Measurements from ENCODE around the gene CDS2. TPM values are rescaled to one million over a fixed set of nuclear protein-coding genes. Genes with fewer than 3 reads are reported as not detected.

Gene CDS2
- total RNA-seq (2014; rRNA removed; shearing (Covaris generic)), result 16.5 and 16.6 TPM in 2 replicates
- total RNA-seq (2022), result 42.8 and 46.1 TPM in 2 replicates
- percentile 76 among the genes with signal in this experiment for Bru-seq, nascent RNA
- percentile 87 among the genes with signal in this experiment for BruChase-seq, experiment 1, labeled RNA remaining after a 6-hour chase
- percentile 84 among the genes with signal in this experiment for BruChase-seq, experiment 2, labeled RNA remaining after a 2-hour chase
- long read RNA-seq, full-length matches to known transcripts, result 40 of 62 reads
- long read RNA-seq, partial matches to known transcripts, result 2 of 62 reads
- long read RNA-seq, other reads (novel, unspliced or antisense), result 20 of 62 reads

GRCh38 chr20:5126512-5127203, at the start of gene CDS2:
CDS2 (plus strand) TSS chr20:5127008; CDS start chr20:5127093, 85 bp downstream.
- CTCF ChIA-PET (ENCODE audit: unreplicated experiment), result interaction anchor here (0.6 to 3.8 kb wide), 19 partner anchors 12 to 903 kb away, joined by 3 to 66 read pairs (median 4); no protein-coding TSS in a partner anchor
- H4K20me1 ChIP-seq (ENCODE audit: insufficient read depth, low read length), result no peaks in the 10 kb centered on the region
- BruUV-seq (replicated peaks), result no TSS peak
- TF ChIP-seq CTCF (conservative IDR thresholded peaks at IDR 0.05; ENCODE audit: low read length), result peak; percentile 80
- TF ChIP-seq EZH2phosphoT487 (IDR thresholded peaks at IDR 0.05; ENCODE audit: borderline replicate concordance, low read depth, low read length), result no peak
- peak; percentile 99 for DNase-seq (ENCODE audit: low spot score)
- H3K27ac ChIP-seq (ENCODE audit: low read depth, low read length, poor library complexity, severe bottlenecking), result peak within 1 kb of the TSS; percentile 80
- no peaks in the 10 kb centered on the region for H3K9me2 ChIP-seq (ENCODE audit: insufficient read depth, low read length)
- peaks cover 37% of the 10 kb centered on the region for H3K79me2 ChIP-seq (ENCODE audit: insufficient read depth, low read depth, low read length)
- H3K9me3 ChIP-seq (ENCODE audit: low read length), result no peaks in the 10 kb centered on the region
- H3K4me1 ChIP-seq (ENCODE audit: insufficient read depth, low read length, poor library complexity, severe bottlenecking), result peaks cover 34% of the 10 kb centered on the region
- intact Hi-C loops (cut with micrococcal nuclease; ENCODE audit: unreplicated experiment), result loop anchor here (1.0 to 5.0 kb wide), 2 partner anchors 66 to 321 kb away; no protein-coding TSS in a partner anchor
- POLR2A ChIA-PET, result interaction anchor here (0.6 to 2.5 kb wide), 19 partner anchors 9 to 313 kb away, joined by 3 to 40 read pairs (median 4); no protein-coding TSS in a partner anchor
- H3K4me3 ChIP-seq (ENCODE audit: low read depth, low read length, poor library complexity, severe bottlenecking), result peak within 1 kb of the TSS; percentile 81
- H3K36me3 ChIP-seq (ENCODE audit: insufficient read depth, low read length), result peaks cover 13% of the 10 kb centered on the region; the same call in 1 of the 2 replicates
- H2AFZ ChIP-seq (ENCODE audit: low read length), result peak within 1 kb of the TSS; percentile 94
- peak within 1 kb of the TSS; percentile 96 for H3K4me2 ChIP-seq (ENCODE audit: low read length)

GRCh38 chr20:5077761-5078387, 48.9 kb upstream of the CDS2 start:
- peak; percentile 18 for DNase-seq (ENCODE audit: low spot score)
- Histone ChIP-seq H3K4me1 (ENCODE audit: insufficient read depth, low read length, poor library complexity, severe bottlenecking) (peaks cover 57% of the 10 kb centered on the region), H4K20me1 (ENCODE audit: insufficient read depth, low read length) (no peaks in the 10 kb centered on the region), H3K36me3 (ENCODE audit: insufficient read depth, low read length) (no peaks in the 10 kb centered on the region), H3K27ac (ENCODE audit: low read depth, low read length, poor library complexity, severe bottlenecking) (peak overlapping the region; percentile 77), H3K9me3 (ENCODE audit: low read length) (no peaks in the 10 kb centered on the region), H3K4me3 (ENCODE audit: low read depth, low read length, poor library complexity, severe bottlenecking) (peak overlapping the region; percentile 53), H3K9me2 (ENCODE audit: insufficient read depth, low read length) (no peaks in the 10 kb centered on the region), H3K79me2 (ENCODE audit: insufficient read depth, low read depth, low read length) (no peaks in the 10 kb centered on the region), H3K4me2 (ENCODE audit: low read length) (peak overlapping the region; percentile 87), H2AFZ (ENCODE audit: low read length) (peak overlapping the region; percentile 99)
- BruUV-seq (replicated peaks), result TSS peak; percentile 81
- intact Hi-C loops (cut with micrococcal nuclease; ENCODE audit: unreplicated experiment), result loop anchor here (2.0 kb wide), 1 partner anchor 77 kb away; the partner anchor contains the start of gene SLC23A2
- TF ChIP-seq CTCF (conservative IDR thresholded peaks at IDR 0.05; ENCODE audit: low read length) (no peak), EZH2phosphoT487 (IDR thresholded peaks at IDR 0.05; ENCODE audit: borderline replicate concordance, low read depth, low read length) (no peak)
- CTCF ChIA-PET (ENCODE audit: unreplicated experiment), result no interaction called here
- POLR2A ChIA-PET, result interaction anchor here (1.0 to 1.1 kb wide), 2 partner anchors 14 to 21 kb away, joined by 3 read pairs; no protein-coding TSS in a partner anchor

Data from OCI-LY7 (cell line).